GM19351 (cell line): ENCODE measurements around the gene ITGA2B.
"Not testable (repeated sequence)": the region's sequence is repeated elsewhere in the genome, so short reads cannot be mapped to it uniquely, and the experiment has no call there.

Source experiments
- ATAC-seq: cut with Tn5 transposase; IDR thresholded peaks from one replicate; pipeline ENCODE4 v1.9.1; 2021; ENCODE audit warnings: mild to moderate bottlenecking, moderate library complexity; ENCODE audit not compliant: unreplicated experiment

Gene ITGA2B

DNA sequence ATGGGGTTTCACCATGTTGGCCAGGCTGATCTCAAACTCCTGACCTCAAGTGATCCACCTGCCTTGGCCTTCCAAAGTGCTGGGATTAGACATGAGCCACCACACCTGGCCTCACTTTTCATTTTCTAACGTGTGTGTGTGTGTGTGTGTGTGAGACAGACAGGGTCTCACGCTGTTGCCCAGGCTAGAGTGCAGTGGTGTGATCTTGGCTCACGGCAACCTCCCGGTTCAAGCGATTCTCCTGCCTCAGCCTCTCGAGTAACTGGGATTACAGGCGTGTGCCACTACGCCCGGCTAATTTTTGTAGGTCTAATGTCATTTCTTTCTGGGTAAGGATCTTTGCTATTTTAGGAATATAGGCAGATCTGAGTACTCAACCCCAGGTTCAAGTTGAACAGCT, 4.7 kb upstream of the ITGA2B start:
- ATAC-seq: not testable (repeated sequence)

DNA sequence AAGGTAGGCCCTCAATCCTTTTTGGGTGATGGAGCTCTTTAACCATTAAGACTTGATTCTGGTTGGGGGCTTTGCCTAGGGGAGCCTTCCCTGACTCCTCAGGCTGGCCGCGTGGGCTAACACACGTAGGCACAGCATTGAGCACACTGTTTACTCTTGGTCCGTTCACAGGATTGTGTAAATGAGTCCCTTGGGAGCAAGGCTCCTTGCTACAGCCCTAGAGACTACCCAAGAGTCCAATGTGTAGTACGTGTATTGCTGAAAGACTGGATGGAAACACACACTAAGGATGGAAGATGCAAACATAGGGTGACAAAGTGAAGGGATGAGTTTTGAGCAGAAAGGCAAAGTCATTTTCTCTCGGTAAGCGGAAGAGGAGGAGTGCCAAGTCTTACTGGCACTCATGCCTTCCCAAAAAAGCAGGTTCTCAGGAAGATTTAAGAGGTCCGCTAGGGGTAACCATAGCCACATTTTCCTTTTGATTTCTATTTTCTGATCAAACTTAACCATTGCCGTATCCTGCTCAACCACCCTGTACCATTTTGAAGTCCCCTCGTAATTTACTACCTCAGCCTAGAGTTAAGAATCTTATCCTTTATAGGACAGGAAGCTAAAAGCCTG, 911 bp upstream of the ITGA2B start:
- no peak for ATAC-seq

DNA sequence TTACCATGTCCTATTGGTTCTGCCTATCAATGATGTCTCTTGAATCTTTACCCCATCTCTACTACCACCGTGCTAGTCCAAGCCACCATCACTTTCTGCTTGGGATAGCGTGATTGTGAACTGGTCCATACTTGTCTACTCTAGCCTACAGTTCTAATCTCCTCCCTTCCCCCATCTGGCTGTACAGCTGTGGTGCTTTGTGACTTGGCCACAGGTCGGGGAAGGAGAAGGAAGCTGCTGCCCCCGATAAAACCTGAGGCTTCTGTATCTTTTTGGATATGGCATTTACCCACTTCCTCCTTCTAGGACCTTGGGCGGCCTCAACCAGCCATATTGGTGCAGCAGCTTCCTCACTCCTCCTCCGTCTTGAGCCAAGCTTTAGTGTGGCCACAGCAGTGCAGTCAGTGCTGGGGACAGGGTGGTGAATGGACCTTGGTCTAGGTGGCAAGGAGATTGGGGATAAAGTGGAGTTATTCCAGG, 314 bp upstream of the ITGA2B start:
- no peak for ATAC-seq

DNA sequence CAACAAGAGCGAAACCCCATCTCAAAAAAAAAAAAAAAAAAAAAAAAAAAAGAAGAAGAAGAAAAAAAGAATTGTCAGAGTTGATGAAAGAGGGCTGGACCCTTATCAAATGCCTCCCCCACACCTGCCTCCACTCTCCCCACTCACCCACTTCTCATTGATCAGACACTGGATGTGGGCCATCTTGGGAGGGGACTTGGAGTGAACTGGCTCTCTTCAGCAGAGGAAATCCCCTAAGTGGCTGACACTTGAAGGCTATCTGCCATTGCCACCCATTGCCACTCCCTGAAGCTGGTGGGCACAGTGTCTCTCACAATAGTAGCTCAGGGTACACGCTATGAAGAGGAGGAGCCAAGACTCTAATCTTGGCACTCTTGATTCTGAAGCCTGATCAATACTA, 1.6 kb downstream of the ITGA2B start:
- no peak for ATAC-seq

DNA sequence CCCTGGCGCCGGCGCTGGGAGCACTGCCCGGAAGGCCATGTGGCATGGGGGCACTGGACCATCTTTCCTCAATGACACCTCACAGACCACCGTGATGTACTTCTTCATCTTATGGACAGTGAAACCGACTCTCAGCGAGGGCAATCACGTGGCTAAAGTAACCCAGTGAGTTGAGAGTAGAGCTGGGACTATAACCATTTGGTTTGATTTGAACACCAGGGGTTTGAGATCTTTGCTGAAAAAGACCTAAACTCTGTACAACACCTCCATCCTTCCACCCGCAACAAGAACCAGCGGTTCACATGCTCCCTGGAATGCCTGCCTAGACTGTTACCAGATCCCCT, 3.3 kb downstream of the ITGA2B start:
- ATAC-seq: no peak

DNA sequence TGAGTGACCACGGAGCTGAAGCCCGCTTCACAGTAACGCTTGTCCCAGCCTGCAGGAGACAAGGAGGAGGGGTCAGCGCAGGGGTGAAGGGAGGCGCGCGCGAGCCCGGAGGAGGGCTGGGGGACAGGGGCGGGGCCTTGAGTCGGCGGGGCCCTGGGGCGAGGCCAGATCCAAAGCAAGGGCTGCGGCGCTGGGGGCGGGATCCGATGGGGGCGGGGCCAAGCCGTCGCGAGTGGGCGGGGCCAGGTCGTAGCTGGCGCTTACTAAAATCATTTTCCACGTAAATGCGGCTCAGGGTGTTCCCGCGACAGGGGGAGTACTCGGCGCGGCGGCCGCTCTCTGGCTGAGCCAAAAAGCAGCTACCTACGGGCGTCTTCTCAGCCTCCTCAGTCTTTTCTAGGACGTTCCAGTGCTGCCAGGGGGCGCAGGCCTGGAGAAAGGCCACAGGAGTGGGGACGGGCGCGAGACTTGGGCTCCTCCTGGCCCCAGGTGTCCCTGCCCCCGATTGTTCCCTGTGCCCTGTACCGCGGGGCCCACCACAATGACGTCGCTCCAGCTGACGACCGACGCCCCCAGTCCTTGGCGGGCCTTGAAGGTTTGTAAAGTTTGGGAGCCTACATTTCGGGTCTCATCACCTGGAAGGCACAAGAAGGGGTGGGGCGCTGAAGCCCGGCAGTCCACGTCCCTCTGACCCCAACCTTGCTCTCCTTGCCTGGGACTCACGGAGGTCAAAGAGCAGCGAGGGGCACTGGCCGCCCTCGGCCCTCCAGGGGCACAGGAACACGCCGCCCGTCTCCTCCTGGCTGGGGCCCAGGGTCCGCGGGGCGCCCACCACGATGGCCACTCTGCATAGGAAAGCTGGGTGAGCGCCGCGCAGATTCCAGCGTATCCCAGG, 3.9 kb downstream of the ITGA2B start:
- peak; percentile 53 for ATAC-seq

DNA sequence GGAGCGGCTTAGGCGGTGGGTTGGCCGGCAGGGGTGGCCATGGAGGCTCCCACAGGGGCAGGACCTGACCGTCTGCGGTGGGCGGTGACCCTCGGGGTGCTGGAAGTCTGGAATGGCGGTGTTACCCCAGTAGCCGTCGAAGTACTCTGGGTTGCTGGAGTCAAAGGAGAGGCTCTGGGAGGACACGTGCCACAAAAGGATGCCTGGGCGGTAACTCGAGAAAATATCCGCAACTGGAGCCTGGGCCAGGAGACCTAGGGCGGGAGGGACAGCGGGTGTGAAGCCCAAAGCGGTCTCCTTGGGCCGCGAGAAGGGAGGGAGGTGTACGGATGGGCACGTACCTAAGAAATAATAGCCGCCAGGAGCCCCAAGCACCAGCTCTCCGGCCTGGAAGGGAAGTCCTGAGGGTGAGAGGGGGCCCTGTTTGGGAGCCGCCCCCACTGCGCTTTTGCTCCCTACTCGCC, 4.6 kb downstream of the ITGA2B start:
- no peak for ATAC-seq

DNA sequence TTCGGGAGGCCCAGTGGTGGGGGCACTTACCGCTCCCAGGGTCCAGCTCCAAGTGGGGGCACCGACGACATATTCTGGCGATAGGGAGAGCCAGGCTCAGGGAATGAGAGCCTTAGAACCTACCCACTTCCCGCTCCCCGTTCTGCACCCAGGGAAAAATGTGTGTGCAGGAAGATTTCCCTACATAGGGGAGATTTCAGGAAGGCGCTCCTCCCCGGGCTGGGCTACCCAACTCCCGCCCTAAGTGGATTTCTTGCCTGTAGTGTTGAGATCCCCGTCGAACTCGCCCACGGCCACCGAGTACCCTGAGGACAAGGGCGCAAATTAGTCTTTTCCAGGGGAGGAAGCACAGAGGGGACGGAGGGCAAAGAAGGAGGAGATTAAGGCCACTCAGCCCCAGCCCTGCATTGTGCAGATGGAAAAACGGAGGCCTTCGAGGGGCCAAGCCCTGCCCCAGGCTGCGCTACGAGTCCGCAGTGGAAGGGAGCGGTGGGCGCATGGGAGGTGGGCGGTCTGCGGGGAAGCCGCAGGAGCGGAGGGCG, 5.1 kb downstream of the ITGA2B start:
- no peak for ATAC-seq

DNA sequence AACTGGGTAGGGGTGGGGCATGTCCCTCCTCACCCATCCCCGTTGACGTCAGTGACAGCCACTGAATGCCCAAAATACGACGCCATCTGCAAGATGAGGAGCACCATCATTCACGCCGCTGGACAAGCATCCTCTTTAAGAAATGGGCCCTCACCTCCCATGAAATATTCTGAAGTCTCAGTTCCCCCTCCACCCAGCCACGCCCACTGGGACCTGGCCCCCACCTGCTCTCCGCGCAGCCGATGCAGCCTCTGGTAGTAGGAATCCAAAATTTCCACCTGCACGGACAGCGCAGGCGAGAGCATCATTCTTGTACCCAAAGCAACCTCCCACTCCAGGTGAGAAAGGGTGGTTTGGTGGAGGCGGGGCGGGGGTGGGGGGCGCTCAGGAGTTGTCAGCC, 5.6 kb downstream of the ITGA2B start:
- ATAC-seq: no peak

DNA sequence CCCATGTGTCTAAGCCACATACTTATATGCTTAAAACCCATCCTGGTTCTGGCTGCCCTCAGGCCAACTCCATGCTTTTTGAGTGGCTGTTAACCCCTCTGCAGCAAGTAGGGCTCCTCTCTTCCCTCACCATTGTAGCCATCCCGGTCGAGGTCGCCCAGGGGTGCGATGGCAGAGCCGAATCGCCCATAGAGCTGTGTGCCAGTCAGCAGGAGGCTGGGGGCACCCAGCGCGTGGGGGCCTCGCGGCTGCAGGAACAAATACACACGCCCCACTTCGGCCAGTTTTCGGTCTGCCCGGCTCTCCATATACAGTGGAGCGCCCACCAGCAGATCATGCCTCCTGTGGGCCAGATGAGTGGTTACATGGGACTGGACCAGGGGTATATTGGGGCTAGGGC, 6.1 kb downstream of the ITGA2B start:
- no peak for ATAC-seq

DNA sequence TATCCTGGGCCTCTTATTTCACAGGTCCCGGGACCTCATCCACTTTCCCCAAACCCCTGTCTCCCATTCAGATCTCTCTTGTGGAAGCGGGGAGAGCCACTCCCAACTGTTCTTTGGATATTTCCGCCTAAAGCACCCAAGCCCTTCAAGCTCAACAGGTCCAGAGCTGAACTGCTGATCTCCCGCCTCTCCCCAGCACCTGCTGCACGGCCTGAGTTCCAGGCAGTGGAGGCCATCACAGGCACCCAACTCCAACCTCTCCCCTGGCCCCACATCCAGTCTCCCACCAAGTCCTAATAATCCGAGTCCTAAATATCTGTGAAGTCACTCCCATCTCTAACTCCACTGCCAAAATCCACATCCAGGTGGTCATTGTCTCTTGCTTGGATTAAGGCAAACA, 6.5 kb downstream of the ITGA2B start:
- ATAC-seq: no peak

DNA sequence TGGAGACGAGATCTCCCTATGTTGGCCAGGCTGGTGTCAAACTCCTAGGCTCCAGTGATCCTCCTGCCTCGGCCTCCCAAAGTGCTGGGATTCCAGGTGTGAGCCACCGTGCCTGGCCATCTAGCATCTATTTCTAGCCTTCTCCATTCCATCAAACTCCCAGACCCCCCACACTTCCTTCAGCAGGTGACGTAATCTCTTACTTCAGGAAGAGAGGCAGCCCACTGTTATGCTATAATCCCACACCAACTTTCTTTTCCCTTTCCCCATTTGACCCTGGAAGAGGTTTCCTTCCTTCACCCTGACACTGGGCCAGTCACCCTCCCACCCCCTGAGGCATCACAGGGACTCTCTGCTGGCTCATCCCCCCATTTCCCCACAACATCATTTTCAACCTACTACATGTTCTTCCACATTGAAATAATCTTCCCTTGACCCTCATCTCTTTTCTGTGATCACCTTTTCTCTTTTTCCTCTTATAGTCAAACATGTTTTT, 7.6 kb downstream of the ITGA2B start:
- no peak for ATAC-seq

DNA sequence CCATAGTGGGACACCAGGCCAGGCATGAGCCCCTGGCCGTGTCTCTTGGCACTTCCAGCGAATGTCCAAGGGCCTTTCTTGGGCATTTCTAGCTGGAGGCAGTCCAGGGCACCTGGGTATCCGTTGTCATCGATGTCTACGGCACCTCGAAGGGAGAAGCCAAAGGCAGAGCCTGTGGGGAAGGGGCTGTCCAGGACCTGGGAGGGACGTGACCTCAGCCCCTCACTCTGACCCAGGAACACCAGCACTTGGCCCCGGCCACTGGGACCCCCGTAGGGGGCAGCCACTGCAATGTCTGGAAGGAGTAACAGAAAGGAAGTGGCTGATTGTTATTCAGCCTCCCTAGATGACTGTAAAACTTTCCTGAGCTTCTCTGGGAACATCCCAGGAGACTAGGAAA, 8.7 kb downstream of the ITGA2B start:
- no peak for ATAC-seq

DNA sequence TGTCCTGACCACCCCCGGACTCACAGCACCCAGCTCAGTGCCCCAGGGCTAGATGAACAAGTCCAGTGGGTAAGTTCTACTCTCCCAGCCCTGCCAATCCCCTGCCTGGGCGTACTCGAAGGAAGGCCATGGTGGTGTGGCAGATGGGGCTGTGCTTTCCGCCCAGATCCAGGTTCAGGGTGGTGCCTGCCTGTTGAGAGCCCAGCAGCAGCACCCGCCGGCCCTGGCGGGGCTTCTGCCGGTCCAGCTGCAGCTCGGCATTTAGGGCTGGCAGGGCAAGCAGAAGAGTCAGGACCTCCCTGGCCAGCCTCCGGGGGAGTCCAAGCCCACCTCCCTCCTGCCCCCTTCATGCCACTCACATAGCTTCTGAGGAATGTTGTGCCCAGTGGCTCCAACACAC, 9.6 kb downstream of the ITGA2B start:
- no peak for ATAC-seq

DNA sequence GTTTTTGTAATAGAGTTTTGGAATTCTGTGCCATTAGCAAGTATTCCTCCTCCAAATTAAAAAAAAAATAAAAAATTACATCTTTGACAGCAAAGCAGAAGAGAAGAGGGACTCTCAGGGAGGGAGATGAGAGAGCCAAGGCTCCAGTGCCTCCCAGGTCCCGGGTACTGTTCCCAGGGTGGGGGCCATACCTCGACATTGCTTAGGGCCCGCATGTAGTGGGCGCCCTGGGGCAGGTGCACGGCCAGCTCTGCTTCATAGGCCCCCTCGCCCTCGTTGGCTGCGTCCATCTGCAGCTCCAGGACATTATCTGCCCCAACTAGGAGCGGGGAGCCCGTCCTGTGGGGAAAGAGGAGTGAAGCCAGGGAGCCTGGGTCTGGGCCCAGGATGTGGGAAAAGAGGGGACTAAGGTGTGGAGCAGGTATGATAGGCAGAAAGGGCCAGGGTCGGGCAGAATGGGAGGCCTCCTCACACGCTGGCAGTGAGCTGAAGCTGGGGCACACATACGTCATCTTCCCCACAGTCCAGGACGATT, 11.2 kb downstream of the ITGA2B start:
- no peak for ATAC-seq

DNA sequence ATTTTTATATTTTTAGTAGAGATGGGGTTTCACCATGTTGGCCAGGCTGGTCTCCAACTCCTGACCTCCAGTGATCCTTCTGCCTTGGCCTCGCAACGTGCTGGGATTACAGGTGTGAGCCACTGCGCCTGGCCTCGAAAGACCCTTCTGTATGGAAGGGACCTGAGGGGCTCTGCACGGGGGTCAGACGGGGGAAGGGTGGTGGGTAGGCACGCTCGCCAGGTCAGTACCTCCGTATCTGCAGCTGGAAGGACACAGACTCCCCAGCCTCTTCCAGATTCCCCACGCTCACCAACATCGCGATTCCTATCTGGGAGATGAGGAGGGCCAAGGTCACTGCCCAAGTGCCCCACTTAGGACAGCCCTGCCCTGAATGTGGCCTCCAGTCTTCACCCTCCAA, 12.7 kb downstream of the ITGA2B start:
- ATAC-seq: no peak

DNA sequence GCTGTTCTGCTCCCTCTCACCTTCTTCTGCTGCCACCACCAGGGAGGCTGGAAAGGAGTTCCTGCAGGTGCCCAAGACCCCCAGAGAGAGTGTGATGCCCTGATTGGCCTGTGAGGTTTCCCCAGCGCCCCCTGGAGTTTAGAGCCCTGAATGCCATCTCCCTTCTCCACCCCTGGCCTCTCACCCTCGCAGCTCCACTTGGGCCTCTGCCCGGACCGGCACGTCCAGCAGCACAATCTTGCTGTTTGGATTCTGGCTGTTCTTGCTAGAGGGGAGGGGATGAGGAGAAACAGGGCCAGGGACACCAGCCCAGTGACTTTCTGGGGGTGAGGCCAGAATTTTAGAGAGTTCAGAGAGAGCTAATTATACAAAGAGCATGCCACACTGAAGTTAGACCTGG, 13.3 kb downstream of the ITGA2B start:
- ATAC-seq: no peak

DNA sequence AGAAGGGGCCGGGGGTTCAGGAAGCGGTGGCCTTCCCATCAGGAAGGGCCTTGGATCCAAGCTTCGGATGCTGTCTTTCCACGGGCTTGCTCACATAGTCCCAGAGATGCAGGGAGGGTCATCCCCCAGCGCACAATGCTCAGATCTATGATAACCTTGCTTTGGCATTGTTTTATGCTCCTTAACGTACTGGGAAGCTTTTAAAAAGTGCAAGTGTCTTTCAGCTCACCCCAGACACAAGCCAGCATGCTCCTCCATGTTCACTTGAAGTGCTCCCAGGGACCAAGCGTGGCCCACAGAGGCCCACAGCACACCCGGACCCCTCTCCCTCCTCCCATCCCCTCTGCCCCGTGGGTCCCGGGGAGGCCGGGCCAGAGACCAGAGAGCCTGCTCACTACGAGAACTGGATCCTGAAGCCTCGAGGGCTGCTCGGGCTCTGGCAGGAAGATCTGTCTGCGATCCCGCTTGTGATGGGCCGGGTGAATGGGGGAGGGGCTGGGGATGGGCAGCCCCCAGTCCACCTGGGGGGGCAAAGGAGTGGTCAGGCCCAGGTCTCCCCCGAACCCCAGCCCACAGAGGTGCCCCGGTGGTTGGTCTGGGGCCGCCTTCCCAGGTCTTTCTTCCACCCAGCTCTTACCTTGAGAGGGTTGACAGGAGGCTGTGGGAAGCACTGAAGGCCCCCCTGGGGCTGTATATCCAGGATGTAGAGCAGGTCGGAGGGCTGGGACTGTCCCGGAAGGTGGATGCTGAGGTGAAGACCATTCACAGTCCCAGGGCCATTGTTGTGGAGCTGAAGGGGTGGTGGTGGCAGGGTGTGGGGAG, 14.0 kb downstream of the ITGA2B start:
- no peak for ATAC-seq

DNA sequence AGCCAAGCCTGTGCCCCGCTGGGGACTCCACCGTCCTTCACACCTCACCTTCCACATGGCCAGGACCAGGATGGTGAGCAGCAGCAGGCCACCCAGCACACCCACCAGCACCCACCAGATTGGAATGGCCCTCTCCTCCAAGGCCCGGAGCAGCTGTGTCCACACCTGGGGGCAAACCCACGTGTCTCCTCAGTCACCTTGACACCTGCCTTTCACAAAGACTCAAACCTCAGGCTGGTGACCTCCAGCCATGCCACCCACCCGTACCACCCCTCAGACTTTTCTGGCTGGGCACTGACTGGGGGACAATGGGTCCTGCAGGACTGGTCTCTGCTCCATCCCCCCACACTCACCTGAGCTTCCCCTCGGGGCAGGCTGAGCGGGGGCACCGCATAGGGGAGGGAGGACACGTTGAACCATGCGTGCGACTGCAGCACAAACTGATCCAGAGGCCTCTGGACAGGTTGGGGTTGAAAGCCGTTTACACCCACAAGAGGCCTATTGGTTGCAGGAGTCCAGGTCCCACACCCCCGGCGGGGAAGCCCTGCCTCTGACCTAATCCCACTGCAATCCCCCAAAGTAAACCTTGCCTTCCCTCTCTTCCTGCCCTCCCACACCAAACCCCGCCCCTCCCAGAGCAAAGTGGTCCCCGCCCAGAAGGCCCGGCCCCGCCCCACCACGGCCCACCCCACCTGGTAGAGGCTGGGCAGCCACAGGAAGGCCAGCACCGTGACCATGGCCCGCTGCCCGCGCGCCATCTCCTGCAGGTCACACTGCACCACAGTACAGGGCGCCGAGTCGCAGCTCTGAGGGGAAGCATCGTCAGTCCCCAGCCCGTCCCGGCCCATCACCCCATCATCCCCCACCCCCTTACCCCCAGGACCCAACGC, 14.9 kb downstream of the ITGA2B start:
- no peak for ATAC-seq

DNA sequence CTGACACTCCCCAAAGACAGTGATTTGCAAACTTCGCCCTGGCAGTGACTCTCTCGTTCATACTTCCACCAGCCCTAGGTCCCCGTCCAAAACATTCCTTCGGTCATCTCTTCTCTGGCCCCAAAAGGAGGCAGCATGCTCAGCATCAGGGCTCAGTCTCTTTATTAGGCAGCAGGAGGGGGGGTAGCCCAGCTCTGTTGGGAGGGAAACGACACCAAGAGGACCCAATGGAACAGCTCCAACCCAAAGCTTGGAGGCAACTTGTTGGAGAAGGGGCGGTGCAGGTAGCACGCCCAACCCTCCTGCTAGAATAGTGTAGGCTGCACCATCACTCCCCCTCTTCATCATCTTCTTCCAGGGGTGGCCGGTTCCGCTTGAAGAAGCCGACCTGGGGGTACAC, 17.4 kb downstream of the ITGA2B start:
- no peak for ATAC-seq
